ENCODE measurements around the gene DSCAML1. TPM values are rescaled to one million over a fixed set of nuclear protein-coding genes. Genes with fewer than 3 reads are reported as not detected.

DSCAML1 gene
- total and polyA plus RNA-seq, 9 of the 15 experiments (the other 6 are each of a cell fraction or from before 2014, with no cell fraction given), result not detected

GRCh38 chr11:117597071-117597470, 199.9 kb downstream of the DSCAML1 start (continued):
- no peak for TF ChIP-seq HDAC2 (IDR thresholded peaks at IDR 0.05)
- TF ChIP-seq RBM17 (IDR thresholded peaks at IDR 0.05; ENCODE audit: borderline replicate concordance, low read depth, low read length), result no peak
- TF ChIP-seq ZBTB1 (CRISPR knock-in tag; IDR thresholded peaks at IDR 0.05; ENCODE audit: borderline replicate concordance, low read depth), result no peak
- no peak for TF ChIP-seq ZNF3 (CRISPR knock-in tag; IDR thresholded peaks at IDR 0.05)
- no peak for TF ChIP-seq MYBL2 (IDR thresholded peaks at IDR 0.05; ENCODE audit: low read depth)
- TF ChIP-seq MYBL2 (CRISPR knock-in tag; IDR thresholded peaks at IDR 0.05; ENCODE audit: borderline replicate concordance), result no peak
- TF ChIP-seq ZNF232 (CRISPR knock-in tag; IDR thresholded peaks at IDR 0.05), result 0 out of 2 replicates have a peak, but pooled peaks have one; percentile 36
- no peak for TF ChIP-seq SIX5 (IDR thresholded peaks at IDR 0.05; ENCODE audit: borderline replicate concordance in 1 of 2, insufficient read depth in 1 of 2, low read depth in 1 of 2, low read length in 2 of 2)
- TF ChIP-seq KLF16 (IDR thresholded peaks at IDR 0.05), result no peak
- TF ChIP-seq PURB (CRISPR knock-in tag; IDR thresholded peaks at IDR 0.05; ENCODE audit: low read depth), result no peak
- TF ChIP-seq ZNF133 (CRISPR knock-in tag; IDR thresholded peaks at IDR 0.05), result no peak
- no peak for TF ChIP-seq KDM1A (IDR thresholded peaks at IDR 0.05)
- no peak for TF ChIP-seq ARID2 (IDR thresholded peaks at IDR 0.05)
- TF ChIP-seq MCM5 (IDR thresholded peaks at IDR 0.05; ENCODE audit: low read depth), result no peak
- TF ChIP-seq CHD4 (IDR thresholded peaks at IDR 0.05; ENCODE audit: insufficient read depth, insufficient replicate concordance, low read depth, low read length, poor library complexity, severe bottlenecking), result no peak
- no peak for TF ChIP-seq E2F4 (CRISPR knock-in tag; IDR thresholded peaks at IDR 0.05; ENCODE audit: low read depth)
- no peak for TF ChIP-seq CBFB (CRISPR knock-in tag; IDR thresholded peaks at IDR 0.05)
- no peak for TF ChIP-seq ZNF445 (CRISPR knock-in tag; IDR thresholded peaks at IDR 0.05; ENCODE audit: low read depth)
- TF ChIP-seq AFF1 (IDR thresholded peaks at IDR 0.05; ENCODE audit: low read depth in 1 of 2, partially characterized antibody in 2 of 2), result peak in 1 of 2 experiments; percentile 23
- no peak for TF ChIP-seq LEF1 (IDR thresholded peaks at IDR 0.05)
- TF ChIP-seq PTTG1 (tag; IDR thresholded peaks at IDR 0.05; ENCODE audit: low read depth), result no peak
- TF ChIP-seq SRSF1 (IDR thresholded peaks at IDR 0.05; ENCODE audit: low read depth, low read length), result no peak
- peak; percentile 68; the same call in 1 of the 2 replicates for TF ChIP-seq PRMT5 (CRISPR knock-in tag; IDR thresholded peaks at IDR 0.05)
- TF ChIP-seq IRF9 (tag; IDR thresholded peaks at IDR 0.05), result no peak
- peak; percentile 16; the same call in 1 of the 2 replicates for TF ChIP-seq SPI1 (IDR thresholded peaks at IDR 0.05; ENCODE audit: borderline replicate concordance, low read depth, low read length)
- no peak for TF ChIP-seq SRSF7 (optimal IDR thresholded peaks at IDR 0.05; ENCODE audit: low read depth, low read length)

All from K562 (cell line).